Liver (tissue), 3 donors: ENCODE measurements around the gene SLC22A12.

Experiments
- GABPA ChIP-seq, 2 donors: IDR thresholded peaks in 1 of 2; conservative IDR thresholded peaks in 1 of 2; 2 replicates each; pipeline ENCODE4 v1.6.1; 2016; ENCODE audit warnings: antibody characterized with exemption in 2 of 2, mild to moderate bottlenecking in 1 of 2, moderate library complexity in 1 of 2
- RAD21 ChIP-seq, 2 donors: IDR thresholded peaks; 2 replicates each; pipeline ENCODE4 v1.6.1; 2016; ENCODE audit warnings: antibody characterized with exemption in 2 of 2, mild to moderate bottlenecking in 2 of 2
- ZBTB33 ChIP-seq: IDR thresholded peaks from 2 replicates; pipeline ENCODE4 v1.6.1; 2016; ENCODE audit warnings: antibody characterized with exemption
- TF ChIP-seq, protein P1 (sequence below): fragments of 150-350 bp; IDR thresholded peaks from 2 replicates; pipeline ENCODE4 v1.5.1; 2017; ENCODE audit warnings: improper control_type of control experiment, low read depth, low read length; ENCODE audit not compliant: missing input control
- TF ChIP-seq, protein P2 (sequence below): IDR thresholded peaks from 2 replicates; pipeline ENCODE4 v1.6.1; 2016; ENCODE audit warnings: antibody characterized with exemption, mild to moderate bottlenecking
- donor health status: healthy.
- donor health status: healthy.

DNA sequence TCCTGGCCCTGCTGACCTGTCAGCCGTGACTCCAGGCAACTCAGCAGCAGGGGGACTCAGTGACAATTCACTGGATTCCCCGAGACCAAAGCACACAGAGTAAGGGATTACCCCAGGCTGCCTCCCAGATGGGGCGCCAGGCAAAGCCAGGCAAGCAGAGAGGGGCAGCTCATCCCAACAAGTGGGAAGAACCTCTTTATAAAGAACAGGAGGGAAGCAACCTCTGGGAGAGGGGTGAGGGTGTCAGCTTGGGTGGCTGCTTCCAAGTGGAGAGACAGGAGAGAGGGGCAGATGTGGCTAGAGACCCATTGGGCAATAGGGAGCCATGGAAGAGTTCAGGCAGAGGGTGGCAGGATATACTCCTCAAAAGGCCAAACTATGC is 1.2 kb downstream of the SLC22A12 start:
- TF ChIP-seq, protein P1, sequence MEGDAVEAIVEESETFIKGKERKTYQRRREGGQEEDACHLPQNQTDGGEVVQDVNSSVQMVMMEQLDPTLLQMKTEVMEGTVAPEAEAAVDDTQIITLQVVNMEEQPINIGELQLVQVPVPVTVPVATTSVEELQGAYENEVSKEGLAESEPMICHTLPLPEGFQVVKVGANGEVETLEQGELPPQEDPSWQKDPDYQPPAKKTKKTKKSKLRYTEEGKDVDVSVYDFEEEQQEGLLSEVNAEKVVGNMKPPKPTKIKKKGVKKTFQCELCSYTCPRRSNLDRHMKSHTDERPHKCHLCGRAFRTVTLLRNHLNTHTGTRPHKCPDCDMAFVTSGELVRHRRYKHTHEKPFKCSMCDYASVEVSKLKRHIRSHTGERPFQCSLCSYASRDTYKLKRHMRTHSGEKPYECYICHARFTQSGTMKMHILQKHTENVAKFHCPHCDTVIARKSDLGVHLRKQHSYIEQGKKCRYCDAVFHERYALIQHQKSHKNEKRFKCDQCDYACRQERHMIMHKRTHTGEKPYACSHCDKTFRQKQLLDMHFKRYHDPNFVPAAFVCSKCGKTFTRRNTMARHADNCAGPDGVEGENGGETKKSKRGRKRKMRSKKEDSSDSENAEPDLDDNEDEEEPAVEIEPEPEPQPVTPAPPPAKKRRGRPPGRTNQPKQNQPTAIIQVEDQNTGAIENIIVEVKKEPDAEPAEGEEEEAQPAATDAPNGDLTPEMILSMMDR = no peak
- TF ChIP-seq GABPA (IDR thresholded peaks at IDR 0.05 in 1 of 2, conservative IDR thresholded peaks at IDR 0.05 in 1 of 2) (no peak), ZBTB33 (no peak), RAD21 (IDR thresholded peaks at IDR 0.05) (no peak)
- TF ChIP-seq, protein P2, sequence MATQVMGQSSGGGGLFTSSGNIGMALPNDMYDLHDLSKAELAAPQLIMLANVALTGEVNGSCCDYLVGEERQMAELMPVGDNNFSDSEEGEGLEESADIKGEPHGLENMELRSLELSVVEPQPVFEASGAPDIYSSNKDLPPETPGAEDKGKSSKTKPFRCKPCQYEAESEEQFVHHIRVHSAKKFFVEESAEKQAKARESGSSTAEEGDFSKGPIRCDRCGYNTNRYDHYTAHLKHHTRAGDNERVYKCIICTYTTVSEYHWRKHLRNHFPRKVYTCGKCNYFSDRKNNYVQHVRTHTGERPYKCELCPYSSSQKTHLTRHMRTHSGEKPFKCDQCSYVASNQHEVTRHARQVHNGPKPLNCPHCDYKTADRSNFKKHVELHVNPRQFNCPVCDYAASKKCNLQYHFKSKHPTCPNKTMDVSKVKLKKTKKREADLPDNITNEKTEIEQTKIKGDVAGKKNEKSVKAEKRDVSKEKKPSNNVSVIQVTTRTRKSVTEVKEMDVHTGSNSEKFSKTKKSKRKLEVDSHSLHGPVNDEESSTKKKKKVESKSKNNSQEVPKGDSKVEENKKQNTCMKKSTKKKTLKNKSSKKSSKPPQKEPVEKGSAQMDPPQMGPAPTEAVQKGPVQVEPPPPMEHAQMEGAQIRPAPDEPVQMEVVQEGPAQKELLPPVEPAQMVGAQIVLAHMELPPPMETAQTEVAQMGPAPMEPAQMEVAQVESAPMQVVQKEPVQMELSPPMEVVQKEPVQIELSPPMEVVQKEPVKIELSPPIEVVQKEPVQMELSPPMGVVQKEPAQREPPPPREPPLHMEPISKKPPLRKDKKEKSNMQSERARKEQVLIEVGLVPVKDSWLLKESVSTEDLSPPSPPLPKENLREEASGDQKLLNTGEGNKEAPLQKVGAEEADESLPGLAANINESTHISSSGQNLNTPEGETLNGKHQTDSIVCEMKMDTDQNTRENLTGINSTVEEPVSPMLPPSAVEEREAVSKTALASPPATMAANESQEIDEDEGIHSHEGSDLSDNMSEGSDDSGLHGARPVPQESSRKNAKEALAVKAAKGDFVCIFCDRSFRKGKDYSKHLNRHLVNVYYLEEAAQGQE = no peak
